AG04449 (cell line): ENCODE results near the gene FBXO27.
"Not testable (repeated sequence)": the region's sequence is repeated elsewhere in the genome, so short reads cannot be mapped to it uniquely, and the experiment has no call there.

Experiments used
- CTCF ChIA-PET: fragments of 350-600 bp; formaldehyde crosslinking; extraction: SDS; loops from one replicate; lab custom pipeline; 2021; ENCODE audit warnings: antibody characterized with exemption; lab: Yijun Ruan, JAX
- POLR2A ChIA-PET: fragments of 400-600, 350-600 bp; formaldehyde crosslinking; extraction: SDS; loops from one replicate; lab custom pipeline; 2020; ENCODE audit warnings: antibody characterized with exemption, inconsistent platforms; lab: Yijun Ruan, JAX
- DNase-seq: peaks from one replicate; pipeline ENCODE4 v3.0.0-alpha.2; 2010; ENCODE audit warnings: low read depth, low spot score
- H3K4me3 ChIP-seq: 2 replicates; pipeline ENCODE4 v1.5.1; 2011; ENCODE audit warnings: low read depth, mild to moderate bottlenecking, control low read depth, low read length
- CTCF ChIP-seq: IDR thresholded peaks from one replicate; pipeline ENCODE4 v1.5.1; 2011; ENCODE audit warnings: mild to moderate bottlenecking, moderate library complexity, low read length, control low read depth, inconsistent platforms; ENCODE audit not compliant: insufficient read depth; ENCODE audit errors: missing control alignments

FBXO27 gene

DNA sequence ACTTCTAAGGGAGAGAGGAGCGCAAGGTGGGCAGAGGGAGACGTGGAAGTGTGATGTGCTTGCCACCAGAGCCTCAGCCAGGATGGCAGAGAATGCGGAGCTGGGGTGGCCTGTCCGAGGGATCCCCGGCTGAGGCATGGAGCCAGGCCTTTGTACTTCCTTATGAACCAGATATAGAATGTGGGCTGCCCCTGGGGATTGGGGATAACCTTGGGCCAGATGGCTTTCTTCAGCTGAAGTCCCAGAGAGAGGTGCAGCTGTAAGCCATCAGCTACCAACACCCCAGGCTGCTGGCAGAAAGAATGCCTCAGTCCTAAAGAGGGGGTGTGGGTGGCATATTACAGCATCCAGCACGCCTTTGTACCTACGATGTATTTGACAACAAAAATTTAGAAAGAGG is 31.3 kb downstream of the FBXO27 start:
- DNase-seq, result no peak
- TF ChIP-seq CTCF, result no peak
- no peak overlapping the region for H3K4me3 ChIP-seq
- POLR2A ChIA-PET, result no interaction called here
- CTCF ChIA-PET, result interaction anchor here (0.8 kb wide), 1 partner anchor 50 kb away, joined by 3 read pairs; no protein-coding TSS in a partner anchor

DNA sequence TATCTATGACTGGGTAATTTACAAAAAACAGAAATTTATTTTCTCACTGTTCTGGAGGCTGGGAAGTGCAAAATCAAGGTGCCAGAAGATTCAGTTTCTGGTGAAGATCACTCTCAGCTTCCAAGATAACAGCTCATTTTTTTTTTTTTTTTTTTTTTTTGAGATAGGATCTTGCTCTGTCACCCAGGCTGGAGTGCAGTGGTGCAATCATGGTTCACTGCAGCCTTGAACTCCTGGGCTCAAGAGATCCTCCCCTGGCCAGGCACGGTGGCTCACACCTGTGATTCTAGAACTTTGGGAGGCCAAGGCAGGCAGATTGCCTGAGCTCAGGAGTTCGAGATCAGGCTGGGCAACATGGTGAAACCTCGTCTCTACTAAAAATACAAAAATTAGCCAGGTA is 34.8 kb downstream of the FBXO27 start:
- DNase-seq, CTCF ChIA-PET, POLR2A ChIA-PET, H3K4me3 ChIP-seq: not testable (repeated sequence)

DNA sequence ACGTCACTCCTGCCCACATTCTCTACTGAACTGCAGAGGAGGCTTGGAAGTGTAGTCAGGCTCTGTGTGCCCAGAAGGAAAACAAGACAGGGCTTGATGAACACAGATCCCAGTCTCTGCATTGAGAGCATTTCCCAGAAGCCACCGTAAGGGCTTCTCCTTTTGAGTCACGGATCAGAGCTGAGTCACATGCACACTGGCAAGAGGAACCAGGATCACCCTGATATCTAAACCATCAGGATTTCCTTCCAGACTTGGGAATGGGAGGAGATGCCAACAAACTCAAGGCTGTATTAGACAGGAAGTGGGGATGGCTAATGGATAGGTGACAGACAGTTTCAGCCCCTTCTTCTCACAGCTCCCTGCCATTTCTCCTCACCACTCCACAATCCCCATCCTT is 39.1 kb downstream of the FBXO27 start:
- H3K4me3 ChIP-seq, result no peak overlapping the region
- ChIA-PET CTCF (interaction anchor here (1.0 to 1.4 kb wide), 2 partner anchors 17 to 59 kb away, joined by 3 to 4 read pairs; partner anchors contain the start of gene FBXO17), POLR2A (interaction anchor here (0.6 kb wide), 1 partner anchor 596 kb away, joined by 3 read pairs; no protein-coding TSS in a partner anchor)
- peak; percentile 16 for DNase-seq
- TF ChIP-seq CTCF, result no peak

- DNase-seq, result no peak
- CTCF ChIA-PET, result interaction anchor here (0.6 to 1.3 kb wide), 3 partner anchors 12 to 15 kb away, joined by 3 to 4 read pairs (median 3); partner anchors contain the start of gene FBXO17
- TF ChIP-seq CTCF, result no peak
- POLR2A ChIA-PET, result no interaction called here
- H3K4me3 ChIP-seq, result no peak overlapping the region
Measured at GRCh38 chr19:38990949-38991697, 41.2 kb downstream of the FBXO27 start.

- POLR2A ChIA-PET, DNase-seq, H3K4me3 ChIP-seq: not testable (repeated sequence)
- CTCF ChIA-PET, result interaction anchor here (1.1 to 2.5 kb wide), 2 partner anchors 13 to 62 kb away, joined by 3 to 13 read pairs; no protein-coding TSS in a partner anchor
Measured at GRCh38 chr19:38989614-38990013, 42.7 kb downstream of the FBXO27 start.

DNA sequence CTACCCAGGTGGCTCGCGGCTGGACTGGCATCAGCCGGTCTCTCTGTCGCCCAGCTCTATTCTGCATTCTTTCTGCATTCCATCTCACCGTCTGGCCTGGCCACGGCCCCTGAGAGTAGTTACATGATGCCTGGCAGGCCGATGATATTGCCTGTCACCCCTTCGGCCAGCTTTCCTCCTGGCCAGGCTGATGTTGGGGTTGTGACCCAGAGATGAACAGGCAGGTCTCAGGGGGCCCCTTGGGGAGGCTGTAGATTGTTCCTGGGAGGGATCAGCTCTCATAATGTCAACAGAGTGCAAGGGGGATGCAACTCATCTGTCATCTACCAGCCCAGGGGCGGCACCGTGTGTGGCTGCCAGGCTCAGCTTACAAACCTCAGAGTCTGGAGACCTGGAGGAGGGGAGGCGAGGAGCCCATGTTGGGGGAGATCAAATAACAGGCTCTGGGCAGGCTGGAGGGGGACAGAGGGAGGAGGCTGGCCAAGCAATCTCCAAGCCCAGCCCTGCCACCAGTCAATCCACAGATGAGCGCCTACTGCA is 43.2 kb downstream of the FBXO27 start:
- ChIA-PET POLR2A (no interaction called here), CTCF (interaction anchor here (0.5 to 2.5 kb wide), 4 partner anchors 12 to 62 kb away, joined by 3 to 13 read pairs (median 4); no protein-coding TSS in a partner anchor)

GRCh38 chr19:38988627-38989026 is 43.7 kb downstream of the FBXO27 start:
- DNase-seq, H3K4me3 ChIP-seq, POLR2A ChIA-PET: not testable (repeated sequence)
- CTCF ChIA-PET, result interaction anchor here (0.5 to 2.5 kb wide), 4 partner anchors 12 to 63 kb away, joined by 3 to 13 read pairs (median 4); no protein-coding TSS in a partner anchor

More for the DNA sequence above, 43.2 kb downstream of the FBXO27 start:
- no peak overlapping the region for H3K4me3 ChIP-seq
- no peak for DNase-seq
- TF ChIP-seq CTCF, result no peak

GRCh38 chr19:38987745-38988144 is 44.6 kb downstream of the FBXO27 start:
- CTCF ChIA-PET, result interaction anchor here (1.4 to 2.5 kb wide), 2 partner anchors 11 to 13 kb away, joined by 3 to 13 read pairs; no protein-coding TSS in a partner anchor
- DNase-seq, POLR2A ChIA-PET, H3K4me3 ChIP-seq: not testable (repeated sequence)
